ENCODE data around the gene CBX8. TPM values are rescaled to one million over a fixed set of nuclear protein-coding genes. Genes with fewer than 3 reads are reported as not detected.

The CBX8 gene
- total and polyA plus RNA-seq, 2 experiments from 2014 or later: 6.5 to 8.6 TPM

GRCh38 chr17:79752175-79752574 lies 44.7 kb downstream of the CBX8 start:
- Histone ChIP-seq H4K20me1 (ENCODE audit: insufficient read depth, poor library complexity, severe bottlenecking) (no peaks in the 10 kb centered on the region), H3K9me2 (replicated peaks; ENCODE audit: insufficient read depth) (no peaks in the 10 kb centered on the region), H3K4me2 (no peak overlapping the region), H3K9me3 (ENCODE audit: low read depth) (no peaks in the 10 kb centered on the region), H3K27ac (no peak overlapping the region), H3K36me3 (replicated peaks; ENCODE audit: insufficient read depth, low read depth) (no peaks in the 10 kb centered on the region), H2AFZ (no peak overlapping the region), H3K4me1 (ENCODE audit: insufficient read depth) (peaks cover 8% of the 10 kb centered on the region), H3K4me3 (no peak overlapping the region), H3K27me3 (peaks cover 33% of the 10 kb centered on the region), H3K79me2 (no peaks in the 10 kb centered on the region)
- TF ChIP-seq EZH2phosphoT487 (IDR thresholded peaks at IDR 0.05; ENCODE audit: low read depth, severe bottlenecking, unreplicated experiment): no peak
- DNase-seq (ENCODE audit: low spot score): no peak
- WGBS (ENCODE audit: low lambda C conversion rate, missing lambda C conversion rate): 82% methylated on average over 13 of the region's 13 CpGs

GRCh38 chr17:79750650-79751545 lies 46.0 kb downstream of the CBX8 start:
- no peaks in the 10 kb centered on the region for H3K79me2 ChIP-seq
- no peak overlapping the region for H2AFZ ChIP-seq
- no peaks in the 10 kb centered on the region for H3K9me3 ChIP-seq (ENCODE audit: low read depth)
- WGBS (ENCODE audit: low lambda C conversion rate, missing lambda C conversion rate): 87% methylated on average over 13 of the region's 13 CpGs
- H3K4me2 ChIP-seq: no peak overlapping the region
- H3K36me3 ChIP-seq (replicated peaks; ENCODE audit: insufficient read depth, low read depth): no peaks in the 10 kb centered on the region
- H3K27me3 ChIP-seq: peaks cover 43% of the 10 kb centered on the region
- DNase-seq (ENCODE audit: low spot score): no peak
- TF ChIP-seq EZH2phosphoT487 (IDR thresholded peaks at IDR 0.05; ENCODE audit: low read depth, severe bottlenecking, unreplicated experiment) (no peak), EZH2 (IDR thresholded peaks at IDR 0.05; ENCODE audit: borderline replicate concordance) (no peak), CTCF (IDR thresholded peaks at IDR 0.05; ENCODE audit: poor library complexity) (no peak)
- H3K4me1 ChIP-seq (ENCODE audit: insufficient read depth): peaks cover 14% of the 10 kb centered on the region
- no peaks in the 10 kb centered on the region for H3K9me2 ChIP-seq (replicated peaks; ENCODE audit: insufficient read depth)
- no peak overlapping the region for H3K27ac ChIP-seq
- no peak overlapping the region for H3K4me3 ChIP-seq
- no peaks in the 10 kb centered on the region for H4K20me1 ChIP-seq (ENCODE audit: insufficient read depth, poor library complexity, severe bottlenecking)

- Histone ChIP-seq H4K20me1 (ENCODE audit: insufficient read depth, poor library complexity, severe bottlenecking) (no peaks in the 10 kb centered on the region), H2AFZ (no peak overlapping the region), H3K4me1 (ENCODE audit: insufficient read depth) (peaks cover 14% of the 10 kb centered on the region), H3K36me3 (replicated peaks; ENCODE audit: insufficient read depth, low read depth) (no peaks in the 10 kb centered on the region), H3K9me2 (replicated peaks; ENCODE audit: insufficient read depth) (no peaks in the 10 kb centered on the region), H3K27me3 (peaks cover 43% of the 10 kb centered on the region), H3K27ac (no peak overlapping the region), H3K4me3 (no peak overlapping the region), H3K9me3 (ENCODE audit: low read depth) (no peaks in the 10 kb centered on the region), H3K4me2 (no peak overlapping the region), H3K79me2 (no peaks in the 10 kb centered on the region)
- TF ChIP-seq EZH2phosphoT487 (IDR thresholded peaks at IDR 0.05; ENCODE audit: low read depth, severe bottlenecking, unreplicated experiment) (no peak), CTCF (IDR thresholded peaks at IDR 0.05; ENCODE audit: poor library complexity) (no peak)
- DNase-seq (ENCODE audit: low spot score): no peak
- 58% methylated on average over 3 of the region's 3 CpGs for WGBS (ENCODE audit: low lambda C conversion rate, missing lambda C conversion rate)
Measured at GRCh38 chr17:79749958-79750357, 46.9 kb downstream of the CBX8 start.

- peaks cover 43% of the 10 kb centered on the region for H3K27me3 ChIP-seq
- no peaks in the 10 kb centered on the region for H3K36me3 ChIP-seq (replicated peaks; ENCODE audit: insufficient read depth, low read depth)
- no peak for TF ChIP-seq EZH2phosphoT487 (IDR thresholded peaks at IDR 0.05; ENCODE audit: low read depth, severe bottlenecking, unreplicated experiment)
- TF ChIP-seq EZH2 (IDR thresholded peaks at IDR 0.05; ENCODE audit: borderline replicate concordance): no peak
- TF ChIP-seq CTCF (IDR thresholded peaks at IDR 0.05; ENCODE audit: poor library complexity): no peak
- no peak overlapping the region for H3K27ac ChIP-seq
- H2AFZ ChIP-seq: no peak overlapping the region
- no peaks in the 10 kb centered on the region for H3K9me3 ChIP-seq (ENCODE audit: low read depth)
- H3K9me2 ChIP-seq (replicated peaks; ENCODE audit: insufficient read depth): no peaks in the 10 kb centered on the region
- 19% methylated on average over 3 of the region's 3 CpGs for WGBS (ENCODE audit: low lambda C conversion rate, missing lambda C conversion rate)
- DNase-seq (ENCODE audit: low spot score): no peak
- no peaks in the 10 kb centered on the region for H4K20me1 ChIP-seq (ENCODE audit: insufficient read depth, poor library complexity, severe bottlenecking)
- no peak overlapping the region for H3K4me2 ChIP-seq
- H3K4me3 ChIP-seq: no peak overlapping the region
- peaks cover 14% of the 10 kb centered on the region for H3K4me1 ChIP-seq (ENCODE audit: insufficient read depth)
- H3K79me2 ChIP-seq: no peaks in the 10 kb centered on the region
Measured at GRCh38 chr17:79749156-79749815, 47.6 kb downstream of the CBX8 start.
